H1 (cell line): Measurements from ENCODE around the gene PHC2. TPM values are rescaled to one million over a fixed set of nuclear protein-coding genes. Genes with fewer than 3 reads are reported as not detected.

Source experiments
- ASH2L ChIP-seq: fragments of 200-600, 300-600 bp; sonication (generic); IDR thresholded peaks from one replicate; pipeline ENCODE4 v1.7.1; 2017; ENCODE audit warnings: low read length
- BCL11A ChIP-seq, 2 experiments: IDR thresholded peaks; one replicate each; pipeline ENCODE4 v1.6.1; 2011; ENCODE audit warnings: low read depth in 2 of 2, low read length in 2 of 2, mild to moderate bottlenecking in 2 of 2
- GABPA ChIP-seq: IDR thresholded peaks from 2 replicates; pipeline ENCODE4 v1.6.1; 2011; ENCODE audit warnings: mild to moderate bottlenecking, low read length, moderate library complexity, borderline replicate concordance; ENCODE audit not compliant: insufficient read depth
- JUN ChIP-seq: IDR thresholded peaks from 2 replicates; pipeline ENCODE4 v1.6.1; 2011; ENCODE audit warnings: low read depth, mild to moderate bottlenecking, improper control_type of control experiment, low read length
- KDM5A ChIP-seq: fragments of 200-600 bp; IDR thresholded peaks from 2 replicates; pipeline ENCODE4 v1.7.1; 2012; ENCODE audit warnings: mild to moderate bottlenecking, low read length, inconsistent platforms, mixed read lengths
- NANOG ChIP-seq: IDR thresholded peaks from 2 replicates; pipeline ENCODE4 v1.6.1; 2011; ENCODE audit warnings: low read length, low read depth, mild to moderate bottlenecking, inconsistent platforms; ENCODE audit not compliant: insufficient read depth, poor library complexity, severe bottlenecking
- NRF1 ChIP-seq: IDR thresholded peaks from 2 replicates; pipeline ENCODE4 v1.6.1; 2011; ENCODE audit warnings: mild to moderate bottlenecking, low read depth, low read length, improper control_type of control experiment
- PHF8 ChIP-seq: fragments of 200-600 bp; sonication (generic); conservative IDR thresholded peaks from 2 replicates; pipeline ENCODE4 v1.7.1; 2012; ENCODE audit warnings: low read depth, mild to moderate bottlenecking, inconsistent platforms, low read length, moderate library complexity
- RFX5 ChIP-seq: IDR thresholded peaks from 2 replicates; pipeline ENCODE4 v1.6.1; 2011; ENCODE audit warnings: low read depth, low read length, improper control_type of control experiment, borderline replicate concordance
- TEAD4 ChIP-seq: IDR thresholded peaks from 2 replicates; pipeline ENCODE4 v1.6.1; 2012; ENCODE audit warnings: low read depth, low read length, inconsistent platforms, mixed read lengths
- polyA plus RNA-seq, 7 experiments: library from polyadenylated mRNA; depleted of rRNA in 3 of 7; stranded (reverse) in 5 of 7; unstranded in 2 of 7; fragments of >200 nt in 5 of 7; fragments of 200-250 nt in 2 of 7; gene quantifications; 1 replicate in 5 of 7; 2 replicates in 1 of 7; 4 replicates in 1 of 7; pipeline versions ENCODE4 v1.2.1 to v1.2.3, GENCODE V29; 2011 to 2013; ENCODE audit warnings: missing spikeins in 2 of 7, mixed read lengths in 2 of 7
- total RNA-seq: library from RNA; stranded (reverse); fragmentation: NEBNext Ultra II Directional; extraction: Animal tissue kit (Norgen Biotek cat#: 25700); gene quantifications from 2 replicates; pipeline ENCODE4 v1.2.1, GENCODE V29; 2021

The PHC2 gene
- total and polyA plus RNA-seq, 2 of the 8 experiments (the other 6 are each of a cell fraction or from before 2014, with no cell fraction given) = 5.6 to 14.2 TPM

GRCh38 chr1:33322109-33322508, 108.8 kb downstream of the PHC2 start (continued):
- TF ChIP-seq BCL11A (IDR thresholded peaks at IDR 0.05; ENCODE audit: low read depth in 2 of 2, low read length in 2 of 2) (no peak), GABPA (no peak), JUN (no peak), TEAD4 (no peak), KDM5A (no peak), NRF1 (no peak), RFX5 (no peak), NANOG (no peak), PHF8 (no peak), ASH2L (no peak)
